GM23338 (cell line): Measurements from ENCODE around the gene ADAMTS17. TPM values are rescaled to one million over a fixed set of nuclear protein-coding genes. Genes with fewer than 3 reads are reported as not detected.

Source experiments
- ATAC-seq: fragments of 200-7000 bp; cut with Tn5 transposase; 3 replicates; pipeline ENCODE4 v1.9.1; 2020
- DNase-seq: peaks from one replicate; pipeline ENCODE4 v3.0.0-alpha.2; 2015; ENCODE audit warnings: low spot score
- H2AFZ ChIP-seq: fragments of 200-600 bp; sonication (generic); 2 replicates; pipeline ENCODE4 v1.8.0; 2016; ENCODE audit warnings: antibody characterized with exemption, mild to moderate bottlenecking, moderate library complexity
- H3F3A ChIP-seq: fragments of 200-600 bp; sonication (generic); replicated peaks from 2 replicates; pipeline ENCODE4 v1.8.0; 2017; ENCODE audit warnings: antibody characterized with exemption, mixed run types, low read depth
- H3K27ac ChIP-seq: fragments of 200-600 bp; sonication (generic); 2 replicates; pipeline ENCODE4 v1.6.1; 2016; ENCODE audit warnings: low read depth
- H3K27me3 ChIP-seq: fragments of 200-600 bp; sonication (generic); 2 replicates; pipeline ENCODE4 v1.8.0; 2016; ENCODE audit warnings: mild to moderate bottlenecking, mixed run types, moderate library complexity; ENCODE audit not compliant: insufficient read depth
- H3K36me3 ChIP-seq: fragments of 200-600 bp; sonication (generic); 2 replicates; pipeline ENCODE4 v1.8.0; 2016; ENCODE audit warnings: mild to moderate bottlenecking; ENCODE audit not compliant: insufficient read depth
- H3K4me1 ChIP-seq: fragments of 200-600 bp; sonication (generic); 2 replicates; pipeline ENCODE4 v1.8.0; 2016; ENCODE audit warnings: mild to moderate bottlenecking, moderate library complexity; ENCODE audit not compliant: insufficient read depth
- H3K4me2 ChIP-seq: fragments of 200-600 bp; sonication (generic); 2 replicates; pipeline ENCODE4 v1.7.1; 2017; ENCODE audit warnings: mixed run types
- H3K4me3 ChIP-seq: fragments of 200-600 bp; sonication (generic); 2 replicates; pipeline ENCODE4 v1.6.1; 2016; ENCODE audit warnings: mixed run types
- H3K79me2 ChIP-seq: fragments of 200-600 bp; sonication (generic); replicated peaks from 2 replicates; pipeline ENCODE4 v1.8.0; 2017; ENCODE audit warnings: mild to moderate bottlenecking; ENCODE audit not compliant: insufficient read depth
- H3K9me2 ChIP-seq: fragments of 200-600 bp; sonication (generic); 2 replicates; pipeline ENCODE4 v1.8.0; 2017; ENCODE audit not compliant: insufficient read depth
- H4K20me1 ChIP-seq: fragments of 200-600 bp; sonication (generic); replicated peaks from 2 replicates; pipeline ENCODE4 v1.8.0; 2017; ENCODE audit warnings: mild to moderate bottlenecking; ENCODE audit not compliant: insufficient read depth
- H3K27ac Mint-ChIP-seq: 2 replicates; pipeline ENCODE4 v1.8.0; 2020; ENCODE audit warnings: inconsistent platforms, mild to moderate bottlenecking, moderate library complexity, mixed read lengths
- H3K27me3 Mint-ChIP-seq: 3 replicates; pipeline ENCODE4 v1.8.0; 2022; ENCODE audit warnings: low read depth, mild to moderate bottlenecking, moderate library complexity, mixed read lengths, inconsistent platforms; ENCODE audit not compliant: insufficient read depth, poor library complexity
- H3K36me3 Mint-ChIP-seq: 3 replicates; pipeline ENCODE4 v1.8.0; 2021; ENCODE audit warnings: low read depth, mild to moderate bottlenecking, inconsistent platforms, moderate library complexity, mixed read lengths
- H3K4me1 Mint-ChIP-seq: 3 replicates; pipeline ENCODE4 v1.8.0; 2020; ENCODE audit warnings: mild to moderate bottlenecking, inconsistent platforms, mixed read lengths
- H3K4me3 Mint-ChIP-seq: 3 replicates; pipeline ENCODE4 v1.8.0; 2021; ENCODE audit warnings: moderate library complexity, mild to moderate bottlenecking, inconsistent platforms, mixed read lengths
- H3K9me3 Mint-ChIP-seq: 3 replicates; pipeline ENCODE4 v1.8.0; 2020; ENCODE audit warnings: moderate library complexity, mild to moderate bottlenecking, inconsistent platforms, mixed read lengths
- CREB1 ChIP-seq: fragments of 250-450 bp; sonication (Bioruptor Pico); IDR thresholded peaks from 2 replicates; pipeline ENCODE4 v1.5.0; 2020; ENCODE audit warnings: low read depth, mild to moderate bottlenecking, moderate library complexity
- ETS1 ChIP-seq: IDR thresholded peaks from 2 replicates; pipeline ENCODE4 v1.6.1; 2016; ENCODE audit warnings: antibody characterized with exemption
- EZH2 ChIP-seq: fragments of 200-600 bp; sonication (generic); IDR thresholded peaks from one replicate; pipeline ENCODE4 v1.8.0; 2017; ENCODE audit warnings: antibody characterized with exemption, mild to moderate bottlenecking, low read depth; ENCODE audit not compliant: unreplicated experiment
- EZH2phosphoT487 ChIP-seq: fragments of 200-600 bp; sonication (generic); IDR thresholded peaks from one replicate; pipeline ENCODE4 v1.8.1; 2018; ENCODE audit warnings: antibody characterized with exemption; ENCODE audit not compliant: unreplicated experiment
- JUNB ChIP-seq: IDR thresholded peaks from one replicate; pipeline ENCODE4 v1.6.1; 2016; ENCODE audit warnings: antibody characterized with exemption; ENCODE audit not compliant: unreplicated experiment
- POLR2AphosphoS5 ChIP-seq: IDR thresholded peaks from 2 replicates; pipeline ENCODE4 v1.6.1; 2016; ENCODE audit warnings: antibody characterized with exemption, low read depth
- STAT1 ChIP-seq: IDR thresholded peaks from one replicate; pipeline ENCODE4 v1.6.1; 2016; ENCODE audit warnings: antibody characterized with exemption; ENCODE audit not compliant: unreplicated experiment
- polyA plus RNA-seq: library from polyadenylated mRNA; unstranded; fragments of >200 nt; fragmentation: Nextera tagmentation; extraction: Ambion mirVana; gene quantifications from 2 replicates; pipeline ENCODE4 v1.2.1, GENCODE V29; 2016
- total RNA-seq: library from RNA; depleted of rRNA; stranded (reverse); fragments of >200 nt; shearing (Covaris generic); gene quantifications from 2 replicates; pipeline ENCODE4 v1.2.3, GENCODE V29; 2014
- TF ChIP-seq, protein P1 (sequence below): fragments of 250-450 bp; sonication (Bioruptor Pico); IDR thresholded peaks from 2 replicates; pipeline ENCODE4 v1.5.0; 2020; ENCODE audit warnings: mild to moderate bottlenecking, moderate library complexity
- TF ChIP-seq, protein P2 (sequence below), 2 experiments: fragments of 200-600 bp in 1 of 2; sonication (generic) in 1 of 2; conservative IDR thresholded peaks; 2 replicates each; pipeline versions ENCODE4 v1.5.1 to v1.6.1; 2016 to 2017; ENCODE audit warnings: antibody characterized with exemption in 2 of 2, low read depth in 2 of 2, mild to moderate bottlenecking in 2 of 2, moderate library complexity in 1 of 2

Gene ADAMTS17
- total and polyA plus RNA-seq, 2 experiments from 2014 or later, result 0.60 to 3.8 TPM

- H2AFZ ChIP-seq, result peak overlapping the region; percentile 94
- peaks cover 28% of the 10 kb centered on the region for H3K27me3 ChIP-seq
- no peak for TF ChIP-seq EZH2phosphoT487
- TF ChIP-seq, protein P1, sequence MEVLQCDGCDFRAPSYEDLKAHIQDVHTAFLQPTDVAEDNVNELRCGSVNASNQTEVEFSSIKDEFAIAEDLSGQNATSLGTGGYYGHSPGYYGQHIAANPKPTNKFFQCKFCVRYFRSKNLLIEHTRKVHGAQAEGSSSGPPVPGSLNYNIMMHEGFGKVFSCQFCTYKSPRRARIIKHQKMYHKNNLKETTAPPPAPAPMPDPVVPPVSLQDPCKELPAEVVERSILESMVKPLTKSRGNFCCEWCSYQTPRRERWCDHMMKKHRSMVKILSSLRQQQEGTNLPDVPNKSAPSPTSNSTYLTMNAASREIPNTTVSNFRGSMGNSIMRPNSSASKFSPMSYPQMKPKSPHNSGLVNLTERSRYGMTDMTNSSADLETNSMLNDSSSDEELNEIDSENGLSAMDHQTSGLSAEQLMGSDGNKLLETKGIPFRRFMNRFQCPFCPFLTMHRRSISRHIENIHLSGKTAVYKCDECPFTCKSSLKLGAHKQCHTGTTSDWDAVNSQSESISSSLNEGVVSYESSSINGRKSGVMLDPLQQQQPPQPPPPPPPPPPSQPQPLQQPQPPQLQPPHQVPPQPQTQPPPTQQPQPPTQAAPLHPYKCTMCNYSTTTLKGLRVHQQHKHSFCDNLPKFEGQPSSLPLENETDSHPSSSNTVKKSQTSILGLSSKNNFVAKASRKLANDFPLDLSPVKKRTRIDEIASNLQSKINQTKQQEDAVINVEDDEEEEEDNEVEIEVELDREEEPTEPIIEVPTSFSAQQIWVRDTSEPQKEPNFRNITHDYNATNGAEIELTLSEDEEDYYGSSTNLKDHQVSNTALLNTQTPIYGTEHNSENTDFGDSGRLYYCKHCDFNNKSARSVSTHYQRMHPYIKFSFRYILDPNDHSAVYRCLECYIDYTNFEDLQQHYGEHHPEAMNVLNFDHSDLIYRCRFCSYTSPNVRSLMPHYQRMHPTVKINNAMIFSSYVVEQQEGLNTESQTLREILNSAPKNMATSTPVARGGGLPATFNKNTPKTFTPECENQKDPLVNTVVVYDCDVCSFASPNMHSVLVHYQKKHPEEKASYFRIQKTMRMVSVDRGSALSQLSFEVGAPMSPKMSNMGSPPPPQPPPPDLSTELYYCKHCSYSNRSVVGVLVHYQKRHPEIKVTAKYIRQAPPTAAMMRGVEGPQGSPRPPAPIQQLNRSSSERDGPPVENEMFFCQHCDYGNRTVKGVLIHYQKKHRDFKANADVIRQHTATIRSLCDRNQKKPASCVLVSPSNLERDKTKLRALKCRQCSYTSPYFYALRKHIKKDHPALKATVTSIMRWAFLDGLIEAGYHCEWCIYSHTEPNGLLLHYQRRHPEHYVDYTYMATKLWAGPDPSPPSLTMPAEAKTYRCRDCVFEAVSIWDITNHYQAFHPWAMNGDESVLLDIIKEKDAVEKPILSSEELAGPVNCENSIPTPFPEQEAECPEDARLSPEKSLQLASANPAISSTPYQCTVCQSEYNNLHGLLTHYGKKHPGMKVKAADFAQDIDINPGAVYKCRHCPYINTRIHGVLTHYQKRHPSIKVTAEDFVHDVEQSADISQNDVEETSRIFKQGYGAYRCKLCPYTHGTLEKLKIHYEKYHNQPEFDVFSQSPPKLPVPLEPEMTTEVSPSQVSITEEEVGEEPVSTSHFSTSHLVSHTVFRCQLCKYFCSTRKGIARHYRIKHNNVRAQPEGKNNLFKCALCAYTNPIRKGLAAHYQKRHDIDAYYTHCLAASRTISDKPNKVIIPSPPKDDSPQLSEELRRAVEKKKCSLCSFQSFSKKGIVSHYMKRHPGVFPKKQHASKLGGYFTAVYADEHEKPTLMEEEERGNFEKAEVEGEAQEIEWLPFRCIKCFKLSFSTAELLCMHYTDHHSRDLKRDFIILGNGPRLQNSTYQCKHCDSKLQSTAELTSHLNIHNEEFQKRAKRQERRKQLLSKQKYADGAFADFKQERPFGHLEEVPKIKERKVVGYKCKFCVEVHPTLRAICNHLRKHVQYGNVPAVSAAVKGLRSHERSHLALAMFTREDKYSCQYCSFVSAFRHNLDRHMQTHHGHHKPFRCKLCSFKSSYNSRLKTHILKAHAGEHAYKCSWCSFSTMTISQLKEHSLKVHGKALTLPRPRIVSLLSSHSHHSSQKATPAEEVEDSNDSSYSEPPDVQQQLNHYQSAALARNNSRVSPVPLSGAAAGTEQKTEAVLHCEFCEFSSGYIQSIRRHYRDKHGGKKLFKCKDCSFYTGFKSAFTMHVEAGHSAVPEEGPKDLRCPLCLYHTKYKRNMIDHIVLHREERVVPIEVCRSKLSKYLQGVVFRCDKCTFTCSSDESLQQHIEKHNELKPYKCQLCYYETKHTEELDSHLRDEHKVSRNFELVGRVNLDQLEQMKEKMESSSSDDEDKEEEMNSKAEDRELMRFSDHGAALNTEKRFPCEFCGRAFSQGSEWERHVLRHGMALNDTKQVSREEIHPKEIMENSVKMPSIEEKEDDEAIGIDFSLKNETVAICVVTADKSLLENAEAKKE (CRISPR knock-in tag), result no peak
- no peak for TF ChIP-seq CREB1
- no peak overlapping the region for H3K27ac ChIP-seq
- H3K4me1 ChIP-seq, result no peaks in the 10 kb centered on the region
- Mint-ChIP-seq H3K4me3 (peak overlapping the region; percentile 87), H3K9me3 (peaks cover 30% of the 10 kb centered on the region), H3K27ac (no peak overlapping the region), H3K27me3 (peaks cover 20% of the 10 kb centered on the region), H3K4me1 (peaks cover 6% of the 10 kb centered on the region; the same call in 2 of the 3 replicates), H3K36me3 (peaks cover 23% of the 10 kb centered on the region)
- ATAC-seq (peak; percentile 87), DNase-seq (no peak)
- peak overlapping the region; percentile 83 for H3K4me3 ChIP-seq
- H4K20me1 ChIP-seq, result no peaks in the 10 kb centered on the region
- H3K79me2 ChIP-seq, result no peaks in the 10 kb centered on the region
- no peaks in the 10 kb centered on the region for H3F3A ChIP-seq
- peak overlapping the region; percentile 92 for H3K4me2 ChIP-seq
- H3K9me2 ChIP-seq, result 0 out of 2 replicates have a peak, but pooled peaks cover 4% of the 10 kb centered on the region
- no peaks in the 10 kb centered on the region for H3K36me3 ChIP-seq
These were observed 31.5 kb upstream of the ADAMTS17 start for GRCh38 chr15:100373120-100373896.

DNA sequence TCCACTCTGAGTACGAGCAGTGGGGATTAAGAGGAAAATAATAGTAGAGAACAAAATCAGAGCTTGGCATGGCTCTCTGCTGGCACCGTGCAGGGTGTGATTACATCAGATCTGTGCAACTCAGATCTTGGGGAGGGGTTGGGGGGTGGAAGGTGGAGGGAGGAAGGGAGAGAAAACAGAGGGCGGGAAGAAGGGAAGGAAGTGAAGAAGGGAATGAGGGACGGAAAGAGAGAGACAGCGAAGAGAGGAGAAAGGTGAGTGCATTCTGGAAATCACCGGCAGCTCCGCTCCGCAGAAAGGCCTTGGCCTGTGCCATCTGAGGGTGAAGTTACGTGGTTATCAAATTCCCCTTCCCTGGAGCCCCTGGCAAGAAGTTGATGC is 31.0 kb upstream of the ADAMTS17 start:
- Histone ChIP-seq H3K4me1 (no peaks in the 10 kb centered on the region), H4K20me1 (no peaks in the 10 kb centered on the region), H3K79me2 (no peaks in the 10 kb centered on the region), H3K9me2 (0 out of 2 replicates have a peak, but pooled peaks cover 4% of the 10 kb centered on the region), H3K27me3 (peaks cover 28% of the 10 kb centered on the region), H3F3A (no peaks in the 10 kb centered on the region), H3K4me3 (peak overlapping the region; percentile 83), H3K4me2 (peak overlapping the region; percentile 92), H3K36me3 (no peaks in the 10 kb centered on the region), H2AFZ (peak overlapping the region; percentile 94), H3K27ac (no peak overlapping the region)
- H3K27ac Mint-ChIP-seq, result no peak overlapping the region
- peaks cover 26% of the 10 kb centered on the region for H3K9me3 Mint-ChIP-seq
- ATAC-seq (peak; percentile 62), DNase-seq (peak; percentile 54)
- H3K27me3 Mint-ChIP-seq, result peaks cover 20% of the 10 kb centered on the region
- peak overlapping the region; percentile 87 for H3K4me3 Mint-ChIP-seq
- H3K4me1 Mint-ChIP-seq, result peaks cover 6% of the 10 kb centered on the region; the same call in 2 of the 3 replicates
- peaks cover 23% of the 10 kb centered on the region for H3K36me3 Mint-ChIP-seq
- TF ChIP-seq ETS1 (no peak), JUNB (no peak), CREB1 (no peak), EZH2phosphoT487 (no peak), POLR2AphosphoS5 (no peak), STAT1 (no peak), EZH2 (no peak)
- TF ChIP-seq, protein P2, sequence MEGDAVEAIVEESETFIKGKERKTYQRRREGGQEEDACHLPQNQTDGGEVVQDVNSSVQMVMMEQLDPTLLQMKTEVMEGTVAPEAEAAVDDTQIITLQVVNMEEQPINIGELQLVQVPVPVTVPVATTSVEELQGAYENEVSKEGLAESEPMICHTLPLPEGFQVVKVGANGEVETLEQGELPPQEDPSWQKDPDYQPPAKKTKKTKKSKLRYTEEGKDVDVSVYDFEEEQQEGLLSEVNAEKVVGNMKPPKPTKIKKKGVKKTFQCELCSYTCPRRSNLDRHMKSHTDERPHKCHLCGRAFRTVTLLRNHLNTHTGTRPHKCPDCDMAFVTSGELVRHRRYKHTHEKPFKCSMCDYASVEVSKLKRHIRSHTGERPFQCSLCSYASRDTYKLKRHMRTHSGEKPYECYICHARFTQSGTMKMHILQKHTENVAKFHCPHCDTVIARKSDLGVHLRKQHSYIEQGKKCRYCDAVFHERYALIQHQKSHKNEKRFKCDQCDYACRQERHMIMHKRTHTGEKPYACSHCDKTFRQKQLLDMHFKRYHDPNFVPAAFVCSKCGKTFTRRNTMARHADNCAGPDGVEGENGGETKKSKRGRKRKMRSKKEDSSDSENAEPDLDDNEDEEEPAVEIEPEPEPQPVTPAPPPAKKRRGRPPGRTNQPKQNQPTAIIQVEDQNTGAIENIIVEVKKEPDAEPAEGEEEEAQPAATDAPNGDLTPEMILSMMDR (conservative IDR thresholded peaks at IDR 0.05; ENCODE audit: low read depth in 2 of 2), result no peak
